Hematopoietic multipotent progenitor cell treated with erythropoietin and hydrocortisone succinate and interleukin-3 and kit ligand, for 17 days (in vitro differentiated cells): Measurements from ENCODE around the gene TNNC2.

ENCODE experiments used
- DNase-seq: peaks from one replicate; pipeline ENCODE4 v3.0.0-alpha.2; 2015; ENCODE audit warnings: low spot score

The TNNC2 gene

DNA sequence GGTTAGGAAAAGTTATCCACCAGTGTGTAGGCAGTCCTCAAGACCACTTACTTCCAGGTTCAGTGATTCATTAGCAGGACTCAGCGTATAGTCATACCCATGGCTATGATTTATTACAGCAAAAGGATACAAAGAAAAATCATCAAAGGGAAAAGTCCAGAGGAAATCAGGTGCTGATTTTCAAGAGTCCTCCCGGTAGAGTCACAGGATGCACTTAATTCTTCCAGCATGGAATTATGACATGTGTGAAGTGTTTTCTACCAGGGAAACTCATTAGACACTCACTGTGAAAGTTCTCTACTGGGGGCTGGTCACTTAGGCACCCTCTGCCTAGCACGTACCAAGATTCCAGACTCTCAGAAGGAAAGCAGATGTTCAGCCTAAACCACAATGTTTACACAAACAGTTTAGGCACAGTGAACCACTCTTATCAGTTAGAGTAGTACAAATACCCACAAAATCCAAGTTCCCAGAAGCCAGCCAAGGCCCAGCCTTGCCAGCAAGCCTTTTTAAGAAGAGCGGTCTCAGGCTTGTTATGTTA is 45.7 kb downstream of the TNNC2 start:
- DNase-seq = no peak

DNA sequence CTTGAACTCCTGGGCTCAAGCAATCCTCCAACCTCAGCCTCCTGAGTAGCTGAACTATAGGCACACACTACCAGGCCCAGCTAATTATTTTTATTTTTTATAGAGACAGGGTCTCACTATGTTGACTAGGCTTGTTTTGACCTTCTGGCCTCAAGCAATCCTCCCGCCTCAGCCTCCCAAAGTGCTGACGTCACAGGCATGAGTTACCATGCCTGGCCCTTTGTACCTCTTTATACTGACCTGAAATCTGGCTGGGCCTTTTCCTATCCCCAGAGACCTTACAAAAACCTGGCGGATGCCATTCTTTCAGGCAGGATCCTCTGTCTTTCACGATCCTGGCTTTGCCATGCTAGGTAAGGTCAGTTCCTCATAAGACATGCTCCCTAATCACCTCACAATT is 47.0 kb downstream of the TNNC2 start:
- no peak for DNase-seq

DNA sequence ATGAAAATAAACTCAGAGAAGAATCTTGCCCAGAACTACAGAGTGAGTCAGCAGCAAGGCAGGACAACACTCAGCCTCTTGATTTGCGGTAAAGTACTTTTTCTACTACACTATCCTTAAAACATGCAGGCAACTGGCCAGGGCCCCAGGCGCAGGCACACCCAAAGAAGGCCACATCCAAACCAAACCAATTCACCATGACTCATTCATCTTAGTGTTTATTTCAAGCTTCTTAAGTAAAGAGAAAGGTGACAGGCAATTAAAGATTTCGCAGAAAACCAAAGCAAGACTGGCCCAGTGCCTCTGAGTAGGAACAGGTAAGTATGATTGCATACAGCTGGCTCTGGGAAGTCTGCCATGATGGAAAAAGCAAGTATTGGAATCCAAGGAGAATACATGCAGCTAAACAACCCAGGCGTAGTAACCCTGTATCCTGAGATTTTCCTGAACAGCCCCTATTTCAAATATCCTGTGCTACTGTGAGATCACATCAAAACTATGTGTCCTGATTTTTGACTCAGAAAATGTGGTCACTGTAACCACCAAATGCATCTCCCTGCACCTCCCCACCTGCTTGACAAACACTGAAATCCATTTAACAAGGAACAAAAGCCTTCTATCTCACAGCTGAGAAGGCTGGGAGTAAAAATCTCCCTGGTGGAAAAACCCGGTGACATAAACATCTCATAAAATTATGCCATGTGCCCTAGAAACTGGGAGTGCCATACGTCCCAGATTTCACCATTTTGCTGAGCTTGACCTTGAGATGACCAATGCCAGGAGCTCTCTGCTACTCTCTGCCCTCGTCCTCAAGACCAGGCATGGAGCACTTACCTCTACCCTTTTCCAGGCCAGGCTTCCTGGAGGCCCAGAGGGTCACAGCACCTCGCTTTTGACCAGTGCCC is 47.8 kb downstream of the TNNC2 start:
- peak; percentile 71 for DNase-seq

- DNase-seq = no peak
These were observed 50.2 kb downstream of the TNNC2 start for GRCh38 chr20:45776931-45777330.

GRCh38 chr20:45775411-45775810 is 51.7 kb downstream of the TNNC2 start:
- DNase-seq = no peak

- DNase-seq = no peak
These were observed 52.2 kb downstream of the TNNC2 start for GRCh38 chr20:45774945-45775344.
